ENCODE measurements around the gene UNC5A. TPM values are rescaled to one million over a fixed set of nuclear protein-coding genes. Genes with fewer than 3 reads are reported as not detected.

Gene UNC5A
- polyA plus RNA-seq, 1 of the 3 experiments (the other 2 are of a cell fraction), result 0.46 TPM

GRCh38 chr5:176848651-176849050 is 38.3 kb downstream of the UNC5A start (continued):
- TF ChIP-seq, protein P1, sequence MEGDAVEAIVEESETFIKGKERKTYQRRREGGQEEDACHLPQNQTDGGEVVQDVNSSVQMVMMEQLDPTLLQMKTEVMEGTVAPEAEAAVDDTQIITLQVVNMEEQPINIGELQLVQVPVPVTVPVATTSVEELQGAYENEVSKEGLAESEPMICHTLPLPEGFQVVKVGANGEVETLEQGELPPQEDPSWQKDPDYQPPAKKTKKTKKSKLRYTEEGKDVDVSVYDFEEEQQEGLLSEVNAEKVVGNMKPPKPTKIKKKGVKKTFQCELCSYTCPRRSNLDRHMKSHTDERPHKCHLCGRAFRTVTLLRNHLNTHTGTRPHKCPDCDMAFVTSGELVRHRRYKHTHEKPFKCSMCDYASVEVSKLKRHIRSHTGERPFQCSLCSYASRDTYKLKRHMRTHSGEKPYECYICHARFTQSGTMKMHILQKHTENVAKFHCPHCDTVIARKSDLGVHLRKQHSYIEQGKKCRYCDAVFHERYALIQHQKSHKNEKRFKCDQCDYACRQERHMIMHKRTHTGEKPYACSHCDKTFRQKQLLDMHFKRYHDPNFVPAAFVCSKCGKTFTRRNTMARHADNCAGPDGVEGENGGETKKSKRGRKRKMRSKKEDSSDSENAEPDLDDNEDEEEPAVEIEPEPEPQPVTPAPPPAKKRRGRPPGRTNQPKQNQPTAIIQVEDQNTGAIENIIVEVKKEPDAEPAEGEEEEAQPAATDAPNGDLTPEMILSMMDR (IDR thresholded peaks at IDR 0.05), result no peak
- TF ChIP-seq NFIC (IDR thresholded peaks at IDR 0.05; ENCODE audit: borderline replicate concordance) (no peak), GABPA (IDR thresholded peaks at IDR 0.05; ENCODE audit: low read depth) (no peak), MEF2A (IDR thresholded peaks at IDR 0.05; ENCODE audit: borderline replicate concordance, low read depth) (no peak), ZBTB33 (IDR thresholded peaks at IDR 0.05; ENCODE audit: borderline replicate concordance, low read depth) (no peak), EZH2phosphoT487 (IDR thresholded peaks at IDR 0.05; ENCODE audit: borderline replicate concordance, low read depth) (no peak)

DNA sequence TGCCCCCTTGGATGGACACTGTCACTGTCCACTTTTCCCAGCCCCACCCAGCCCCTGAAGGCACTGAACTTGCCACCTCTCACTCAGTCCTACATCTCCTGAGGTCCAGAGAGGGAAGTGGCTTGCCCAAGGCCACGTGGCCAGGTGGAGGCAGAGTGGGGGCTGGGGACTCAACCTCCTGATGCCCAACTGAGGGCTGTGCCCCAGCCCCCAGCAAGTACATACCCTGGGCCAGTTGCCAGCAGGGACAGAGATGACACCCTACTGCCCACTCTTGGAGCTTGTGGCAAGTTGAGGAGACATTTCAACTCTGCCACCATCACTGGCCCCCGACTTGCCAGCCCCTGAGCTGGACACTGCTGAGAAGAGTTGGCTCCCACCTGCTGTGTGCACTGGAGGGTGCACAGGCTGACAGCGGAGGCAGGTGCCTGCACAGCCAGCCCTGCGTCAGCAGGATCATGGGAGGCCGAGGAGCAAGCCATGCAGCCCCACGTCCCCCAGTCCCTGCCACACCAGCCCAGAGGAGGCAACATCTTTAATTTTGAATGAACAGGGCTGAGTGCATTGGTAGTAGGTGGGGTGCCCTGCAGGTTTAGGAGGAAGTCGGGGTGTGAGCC is 39.4 kb downstream of the UNC5A start:
- TF ChIP-seq, protein P1 (IDR thresholded peaks at IDR 0.05), result no peak
- TF ChIP-seq GABPA (IDR thresholded peaks at IDR 0.05; ENCODE audit: low read depth), result no peak
- TF ChIP-seq MEF2A (IDR thresholded peaks at IDR 0.05; ENCODE audit: borderline replicate concordance, low read depth), result no peak
- TF ChIP-seq SIN3A (IDR thresholded peaks at IDR 0.05; ENCODE audit: borderline replicate concordance, low read depth, low read length), result no peak
- no peak for TF ChIP-seq RAD21 (IDR thresholded peaks at IDR 0.05; ENCODE audit: low read length)
- TF ChIP-seq NFIC (IDR thresholded peaks at IDR 0.05; ENCODE audit: borderline replicate concordance), result no peak
- no peak for TF ChIP-seq TAF1 (IDR thresholded peaks at IDR 0.05; ENCODE audit: borderline replicate concordance, low read depth, low read length)
- TF ChIP-seq RCOR1 (IDR thresholded peaks at IDR 0.05; ENCODE audit: low read length), result no peak
- TF ChIP-seq IRF3 (IDR thresholded peaks at IDR 0.05; ENCODE audit: low read depth, low read length), result no peak
- TF ChIP-seq ZBTB33 (IDR thresholded peaks at IDR 0.05; ENCODE audit: borderline replicate concordance, low read depth), result no peak
- POLR2A ChIA-PET, result no interaction called here
- H3K36me3 ChIP-seq (replicated peaks in 1 of 2; ENCODE audit: control insufficient read depth in 1 of 2, insufficient read depth in 2 of 2, low read length in 1 of 2), result no peaks in the 10 kb centered on the region
- CTCF ChIA-PET, result interaction anchor here (1.0 to 1.6 kb wide), 2 partner anchors 14 to 21 kb away, joined by 3 read pairs; no protein-coding TSS in a partner anchor
- no peaks in the 10 kb centered on the region for H3K9me3 ChIP-seq
- H3K79me2 ChIP-seq (ENCODE audit: insufficient read depth), result no peaks in the 10 kb centered on the region
- H3K4me1 ChIP-seq (ENCODE audit: control insufficient read depth in 1 of 2, insufficient read depth in 2 of 2, low read depth in 1 of 2, low read length in 1 of 2), result peaks cover 0 to 41% of the 10 kb centered on the region in 2 experiments; a peak in 1 of 4 replicates
- no peak overlapping the region for H3K4me2 ChIP-seq
- H3K27ac ChIP-seq (ENCODE audit: low read depth in 2 of 2, low read length in 1 of 2), result no peak overlapping the region
- no peaks in the 10 kb centered on the region for H4K20me1 ChIP-seq (ENCODE audit: insufficient read depth)
- H3K4me3 ChIP-seq (ENCODE audit: low read depth in 2 of 2, low read length in 1 of 2), result no peak overlapping the region
- no peaks in the 10 kb centered on the region for H3K9me2 ChIP-seq
- WGBS (ENCODE audit: low lambda C conversion rate), result 49% methylated on average over 5 of the region's 7 CpGs
- H3K27me3 ChIP-seq (ENCODE audit: insufficient read depth), result no peaks in the 10 kb centered on the region
- H3K9ac ChIP-seq, result no peak overlapping the region
- no peaks in the 10 kb centered on the region for H3F3A ChIP-seq (replicated peaks; ENCODE audit: insufficient read depth)
- DNase-seq, result no peak
- H2AFZ ChIP-seq (ENCODE audit: low read depth), result no peak overlapping the region
